Inferior parietal cortex (tissue), 1 donor: ENCODE results near the gene MEIOC.
"Not testable (repeated sequence)": the region's sequence is repeated elsewhere in the genome, so short reads cannot be mapped to it uniquely, and the experiment has no call there.

Experiments used
- DNase-seq: peaks from one replicate; pipeline ENCODE4 v3.0.0-alpha.2; 2016; ENCODE audit errors: extremely low spot score

Gene MEIOC

GRCh38 chr17:44655983-44656710, at the start of gene MEIOC:
TSS of gene MEIOC (plus strand) at chr17:44656468. CDS start at chr17:44656614, 146 bp downstream.
- DNase-seq = no peak

GRCh38 chr17:44606658-44607057, 49.6 kb upstream of the MEIOC start:
- DNase-seq = no peak

GRCh38 chr17:44607836-44608690, 48.2 kb upstream of the MEIOC start:
- no peak for DNase-seq

GRCh38 chr17:44608727-44609435, 47.4 kb upstream of the MEIOC start:
- DNase-seq = no peak

GRCh38 chr17:44610331-44610730, 45.9 kb upstream of the MEIOC start:
- no peak for DNase-seq

- DNase-seq = no peak
These were observed 45.4 kb upstream of the MEIOC start for GRCh38 chr17:44610871-44611270.

DNA sequence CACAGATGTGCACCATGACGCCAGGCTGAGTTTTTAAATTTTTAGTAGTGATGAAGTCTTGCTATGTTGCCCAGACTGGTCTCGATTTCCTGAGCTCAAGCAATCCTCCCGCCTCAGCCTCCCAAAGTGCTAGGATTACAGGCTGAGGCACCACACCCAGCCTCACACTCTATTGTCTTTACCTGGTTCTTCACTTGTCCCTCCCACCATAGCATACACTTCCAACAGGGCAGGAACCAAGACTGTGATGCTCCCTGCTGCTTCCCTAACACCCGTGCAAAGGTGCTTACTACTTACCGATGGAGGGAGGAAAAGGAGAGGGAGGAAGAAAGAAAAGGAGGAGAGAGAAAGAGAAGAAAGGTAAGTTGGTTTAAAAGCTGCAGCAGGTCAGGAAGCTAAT, 41.4 kb upstream of the MEIOC start:
- DNase-seq = no peak

DNA sequence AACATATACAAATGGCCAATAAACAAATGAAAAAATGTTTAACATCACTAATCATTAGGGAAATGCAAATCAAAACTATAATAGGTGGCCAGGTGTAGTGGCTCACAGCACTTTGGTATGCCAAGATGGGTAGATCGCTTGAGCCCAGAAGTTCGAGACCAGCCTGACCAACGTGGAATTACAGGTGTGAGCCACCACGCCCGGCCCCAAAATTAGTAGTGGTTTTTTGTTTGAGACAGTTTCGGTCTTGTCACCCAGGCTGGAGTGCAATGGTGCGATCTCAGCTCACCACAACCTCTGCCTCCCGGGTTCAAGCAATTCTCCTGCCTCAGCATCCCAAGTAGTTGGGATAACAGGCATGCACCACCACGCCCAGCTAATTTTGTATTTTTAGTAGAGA, 37.6 kb upstream of the MEIOC start:
- DNase-seq = not testable (repeated sequence)

GRCh38 chr17:44623070-44623725, 33.1 kb upstream of the MEIOC start:
- no peak for DNase-seq

- DNase-seq = no peak
These were observed 28.6 kb upstream of the MEIOC start for GRCh38 chr17:44627513-44628242.

- DNase-seq = no peak
These were observed 27.8 kb upstream of the MEIOC start for GRCh38 chr17:44628243-44629188.

GRCh38 chr17:44629314-44629713, 27.0 kb upstream of the MEIOC start:
- no peak for DNase-seq

GRCh38 chr17:44630703-44631102, 25.6 kb upstream of the MEIOC start:
- DNase-seq = no peak

DNA sequence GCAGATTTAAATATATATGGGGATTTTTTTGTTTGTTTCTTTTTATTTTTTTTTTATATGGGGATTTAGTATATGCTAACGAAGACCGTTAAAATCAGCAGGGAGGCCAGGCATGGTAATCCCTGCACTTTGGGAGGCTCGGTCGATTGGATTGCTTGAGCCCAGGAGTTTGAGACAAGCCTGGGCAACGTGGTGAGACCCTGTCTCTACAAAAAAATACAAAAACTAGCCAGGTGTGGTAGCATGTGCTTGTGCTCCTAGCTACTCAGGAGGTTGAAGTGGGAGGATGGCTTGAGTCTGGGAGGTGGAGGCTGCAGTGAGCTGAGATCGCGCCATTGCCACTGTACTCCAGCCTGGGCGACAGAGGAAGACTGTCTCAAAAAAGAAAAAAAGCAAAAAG, 22.3 kb upstream of the MEIOC start:
- DNase-seq = no peak

DNA sequence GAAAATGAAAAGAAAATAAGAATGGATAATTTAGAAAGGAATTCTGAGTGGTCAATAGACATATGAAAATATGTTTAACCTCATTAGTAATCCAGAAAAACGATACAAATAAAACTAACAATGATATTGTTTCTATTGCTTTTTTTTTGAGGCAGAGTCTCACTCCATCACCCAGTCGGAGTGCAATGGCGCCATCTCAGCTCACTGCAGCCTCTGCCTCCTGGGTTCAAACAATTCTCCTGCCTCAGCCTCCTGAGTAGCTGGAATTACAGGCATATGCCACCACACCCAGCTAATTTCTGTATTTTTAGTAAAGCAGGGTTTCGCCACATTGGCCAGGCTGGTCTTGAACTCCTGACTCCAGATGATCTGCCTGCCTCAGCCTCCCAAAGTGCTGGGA, 21.9 kb upstream of the MEIOC start:
- not testable (repeated sequence) for DNase-seq

DNA sequence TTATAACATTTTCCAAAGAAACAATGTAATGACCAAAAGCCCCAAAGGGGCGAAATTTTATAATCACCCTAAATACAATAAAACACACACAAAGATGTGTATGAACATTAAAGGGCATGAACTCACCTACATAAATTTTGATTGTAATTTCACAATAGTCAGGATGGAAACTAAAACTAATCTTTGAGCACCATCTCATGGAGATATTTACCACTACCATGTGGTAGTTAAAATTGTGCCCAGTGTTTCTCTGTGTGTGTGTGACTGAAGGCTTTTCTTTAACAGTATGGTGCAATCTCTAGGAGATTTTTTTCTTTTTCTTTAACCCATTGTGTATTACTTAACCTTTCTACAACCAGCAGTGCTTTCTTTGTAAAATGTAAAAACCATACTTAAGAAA, 19.7 kb upstream of the MEIOC start:
- DNase-seq = peak; percentile 48

DNA sequence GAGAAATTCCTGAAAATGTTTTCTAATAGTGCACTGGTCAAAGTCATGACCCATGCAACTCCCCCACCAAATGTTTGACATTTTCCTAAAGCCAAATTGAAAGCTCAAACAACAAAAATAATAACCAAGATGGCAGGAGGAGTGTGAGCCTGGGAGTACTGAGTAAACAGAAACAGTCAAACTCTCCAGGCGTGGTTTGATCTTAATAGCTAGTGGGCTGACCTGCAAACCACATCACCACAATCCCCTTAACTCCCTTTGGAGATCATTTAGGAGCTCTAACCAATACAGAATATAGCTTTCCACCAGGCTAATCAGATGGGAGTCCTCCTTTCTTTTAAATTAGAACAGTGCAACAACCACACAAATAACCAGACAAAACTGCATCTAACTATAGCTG, 19.2 kb upstream of the MEIOC start:
- DNase-seq = no peak

DNA sequence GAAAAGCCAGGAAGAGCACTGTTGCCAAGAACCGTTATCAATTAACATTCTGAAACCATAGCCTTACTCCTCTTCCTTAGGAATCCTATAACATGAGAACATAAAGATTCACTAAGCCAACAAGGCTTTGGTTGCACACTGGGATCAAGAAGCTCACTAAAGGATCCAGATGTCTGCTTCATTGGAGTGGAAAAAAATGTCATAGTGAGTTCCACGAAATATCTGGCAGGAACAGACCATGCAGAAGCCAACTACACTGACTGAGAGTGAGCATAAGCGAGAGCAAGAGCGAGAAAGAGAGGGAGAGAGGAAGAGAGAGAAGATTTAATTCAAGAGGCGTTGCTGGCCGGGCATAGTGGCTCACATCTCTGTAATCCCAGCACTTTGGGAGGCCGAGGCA, 13.4 kb upstream of the MEIOC start:
- no peak for DNase-seq

- no peak for DNase-seq
These were observed 10.9 kb upstream of the MEIOC start for GRCh38 chr17:44645341-44645740.

- DNase-seq = no peak
These were observed 10.0 kb upstream of the MEIOC start for GRCh38 chr17:44646280-44646679.
